GM13976 (cell line): ENCODE results near the gene H1-8.

Source experiments
- DNase-seq: peaks from one replicate; pipeline ENCODE4 v3.0.0; 2012; ENCODE audit warnings: low spot score
- in situ Hi-C: fragments of 300-500 bp; cut with MboI; formaldehyde crosslinking; loops from one replicate; pipeline ENCODE4 v1.12.0; 2022; ENCODE audit warnings: low sequenced_read_pairs, mixed read lengths, inconsistent platforms; ENCODE audit not compliant: unreplicated experiment
- TF ChIP-seq, protein P1 (sequence below): IDR thresholded peaks from 2 replicates; pipeline ENCODE4 v1.5.1; 2012; ENCODE audit warnings: borderline replicate concordance, mild to moderate bottlenecking; ENCODE audit not compliant: insufficient read depth; ENCODE audit errors: extremely low read depth, missing control alignments, control extremely low read depth

Gene H1-8

DNA sequence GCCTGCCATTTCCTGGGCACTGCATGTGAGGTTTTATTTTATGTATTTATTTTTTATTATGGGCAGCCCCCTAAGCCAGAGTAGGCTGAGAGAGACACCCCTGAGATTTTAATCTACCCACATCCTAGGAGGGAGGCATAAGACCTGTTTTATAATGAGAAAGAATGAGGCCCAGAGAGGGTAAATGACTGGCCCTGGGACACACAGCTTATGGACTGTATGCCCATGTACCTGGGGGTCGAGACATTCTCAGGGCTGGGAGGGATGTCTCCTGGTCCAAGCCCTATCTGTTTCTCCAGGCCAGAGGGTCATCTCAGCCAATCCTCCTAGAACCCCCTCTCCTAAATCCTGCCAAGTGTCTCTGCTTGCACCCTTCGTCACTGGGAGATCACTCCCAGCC is 57.4 kb downstream of the H1-8 start:
- no peak for DNase-seq
- TF ChIP-seq, protein P1, sequence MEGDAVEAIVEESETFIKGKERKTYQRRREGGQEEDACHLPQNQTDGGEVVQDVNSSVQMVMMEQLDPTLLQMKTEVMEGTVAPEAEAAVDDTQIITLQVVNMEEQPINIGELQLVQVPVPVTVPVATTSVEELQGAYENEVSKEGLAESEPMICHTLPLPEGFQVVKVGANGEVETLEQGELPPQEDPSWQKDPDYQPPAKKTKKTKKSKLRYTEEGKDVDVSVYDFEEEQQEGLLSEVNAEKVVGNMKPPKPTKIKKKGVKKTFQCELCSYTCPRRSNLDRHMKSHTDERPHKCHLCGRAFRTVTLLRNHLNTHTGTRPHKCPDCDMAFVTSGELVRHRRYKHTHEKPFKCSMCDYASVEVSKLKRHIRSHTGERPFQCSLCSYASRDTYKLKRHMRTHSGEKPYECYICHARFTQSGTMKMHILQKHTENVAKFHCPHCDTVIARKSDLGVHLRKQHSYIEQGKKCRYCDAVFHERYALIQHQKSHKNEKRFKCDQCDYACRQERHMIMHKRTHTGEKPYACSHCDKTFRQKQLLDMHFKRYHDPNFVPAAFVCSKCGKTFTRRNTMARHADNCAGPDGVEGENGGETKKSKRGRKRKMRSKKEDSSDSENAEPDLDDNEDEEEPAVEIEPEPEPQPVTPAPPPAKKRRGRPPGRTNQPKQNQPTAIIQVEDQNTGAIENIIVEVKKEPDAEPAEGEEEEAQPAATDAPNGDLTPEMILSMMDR: no peak
- in situ Hi-C loops: no loop called here
